ENCODE results near the gene TMEM43.
A peak's percentile ranks its signal among the peaks of the same experiment; 100 is the strongest.

Gene TMEM43

GRCh38 chr3:14142567-14143270, 17.9 kb downstream of the TMEM43 start:
- no peak for TF ChIP-seq CTCF (conservative IDR thresholded peaks at IDR 0.05; ENCODE audit: control insufficient read depth, insufficient read depth, low read depth, low read length)
- H3K4me3 ChIP-seq (ENCODE audit: control insufficient read depth, low read depth, low read length), result no peak overlapping the region
- DNase-seq (ENCODE audit: low read depth), result no peak

GRCh38 chr3:14143271-14144225, 18.7 kb downstream of the TMEM43 start:
- H3K4me3 ChIP-seq (ENCODE audit: control insufficient read depth, low read depth, low read length), result no peak overlapping the region
- peak; percentile 95 for DNase-seq (ENCODE audit: low read depth)
- no peak for TF ChIP-seq CTCF (conservative IDR thresholded peaks at IDR 0.05; ENCODE audit: control insufficient read depth, insufficient read depth, low read depth, low read length)

DNA sequence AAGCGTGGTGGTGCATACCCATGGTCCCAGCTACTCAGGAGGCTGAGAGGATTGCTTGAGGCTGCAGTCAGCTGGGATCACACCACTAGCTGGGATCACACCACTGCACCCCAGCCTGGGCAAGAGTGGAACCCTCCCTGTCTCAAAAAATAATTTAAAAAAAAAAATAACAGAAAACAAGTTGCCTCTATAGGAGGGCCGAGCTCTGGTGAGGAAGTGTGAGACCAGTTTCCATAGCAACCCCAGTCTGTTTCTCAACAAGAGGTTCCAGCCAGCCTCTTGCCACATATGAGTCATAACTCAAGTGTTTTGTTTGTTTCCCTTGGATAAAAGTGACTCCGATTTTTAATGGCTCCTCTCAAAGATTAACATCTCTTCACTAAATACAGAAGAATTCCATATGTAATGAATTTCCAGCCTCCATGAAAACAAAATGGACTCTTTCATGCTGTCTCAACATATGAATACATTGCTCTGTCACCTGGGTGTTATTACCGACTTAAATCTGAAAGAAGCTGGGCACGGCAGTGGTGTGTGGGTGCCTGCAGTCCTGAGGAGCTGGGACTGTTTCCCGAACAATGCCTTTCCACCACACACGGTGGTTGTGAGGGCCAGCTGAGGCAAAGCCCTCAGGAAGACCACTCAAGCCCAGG, 19.7 kb downstream of the TMEM43 start:
- H3K4me3 ChIP-seq (ENCODE audit: control insufficient read depth, low read depth, low read length), result peak overlapping the region; percentile 15
- DNase-seq (ENCODE audit: low read depth), result peak; percentile 99
- TF ChIP-seq CTCF (conservative IDR thresholded peaks at IDR 0.05; ENCODE audit: control insufficient read depth, insufficient read depth, low read depth, low read length), result no peak

- no peak overlapping the region for H3K4me3 ChIP-seq (ENCODE audit: control insufficient read depth, low read depth, low read length)
- TF ChIP-seq CTCF (conservative IDR thresholded peaks at IDR 0.05; ENCODE audit: control insufficient read depth, insufficient read depth, low read depth, low read length), result no peak
- peak; percentile 82 for DNase-seq (ENCODE audit: low read depth)
Observed at GRCh38 chr3:14145236-14145635, 20.4 kb downstream of the TMEM43 start.

GRCh38 chr3:14145670-14146380, 21.0 kb downstream of the TMEM43 start:
- H3K4me3 ChIP-seq (ENCODE audit: control insufficient read depth, low read depth, low read length), result no peak overlapping the region
- no peak for TF ChIP-seq CTCF (conservative IDR thresholded peaks at IDR 0.05; ENCODE audit: control insufficient read depth, insufficient read depth, low read depth, low read length)
- no peak for DNase-seq (ENCODE audit: low read depth)

Measured in fibroblast of mammary gland (primary cell).